K562 (cell line): ENCODE measurements around the gene PPP6R1. TPM values are rescaled to one million over a fixed set of nuclear protein-coding genes. Genes with fewer than 3 reads are reported as not detected.

ENCODE experiments used
- BCL6 ChIP-seq: fragments of 250-450 bp; sonication (Bioruptor Pico); IDR thresholded peaks from 2 replicates; pipeline ENCODE4 v1.4.0; 2020
- CBX3 ChIP-seq, 2 experiments: IDR thresholded peaks; 1 replicate in 1 of 2; 2 replicates in 1 of 2; pipeline ENCODE4 v1.6.1; 2012; ENCODE audit warnings: inconsistent platforms in 2 of 2, low read length in 2 of 2, borderline replicate concordance in 1 of 2, control low read depth in 1 of 2
- CHD4 ChIP-seq: fragments of 200-600 bp; sonication (generic); IDR thresholded peaks from 3 replicates; pipeline ENCODE4 v1.6.1; 2012; ENCODE audit warnings: low read depth, mild to moderate bottlenecking, mixed read lengths, low read length, inconsistent platforms; ENCODE audit not compliant: insufficient read depth, insufficient replicate concordance, poor library complexity, severe bottlenecking
- ETV6 ChIP-seq, 3 experiments: fragments of 150-350 bp in 1 of 3; sonication (generic) in 1 of 3; formaldehyde crosslinking in 1 of 3; IDR thresholded peaks; 2 replicates each; pipeline versions ENCODE4 v1.6.1 to v1.8.0; 2014 to 2022; ENCODE audit warnings: borderline replicate concordance in 2 of 3, low read depth in 2 of 3, antibody characterized with exemption in 1 of 3, low read length in 1 of 3, mild to moderate bottlenecking in 1 of 3, missing genetic modification reagents in 1 of 3
- GABPA ChIP-seq: fragments of 200-800 bp; sonication (Bioruptor generic); conservative IDR thresholded peaks from 2 replicates; pipeline ENCODE4 v1.6.1; 2016; ENCODE audit warnings: low read depth, missing genetic modification characterization, missing compliant biosample characterization
- GATAD2B ChIP-seq: fragments of 450-650 bp; IDR thresholded peaks from 2 replicates; pipeline ENCODE4 v1.6.1; 2017; ENCODE audit warnings: mild to moderate bottlenecking, borderline replicate concordance
- HDAC6 ChIP-seq: IDR thresholded peaks from 2 replicates; pipeline ENCODE4 v1.6.1; 2012; ENCODE audit warnings: low read depth, mild to moderate bottlenecking, control low read depth, inconsistent platforms, low read length, moderate library complexity
- HNRNPH1 ChIP-seq: fragments of 200-400 bp; formaldehyde crosslinking; optimal IDR thresholded peaks from 2 replicates; pipeline ENCODE3; 2017; ENCODE audit warnings: low read depth, mild to moderate bottlenecking, low read length, moderate library complexity
- HSF4 ChIP-seq: fragments of 250-450 bp; sonication (Bioruptor Pico); IDR thresholded peaks from 2 replicates; pipeline ENCODE4 v2.1.2; 2022; ENCODE audit warnings: mild to moderate bottlenecking, moderate library complexity, borderline replicate concordance
- IFI16 ChIP-seq: fragments of 250-450 bp; sonication (Bioruptor Pico); IDR thresholded peaks from 2 replicates; pipeline ENCODE4 v2.1.2; 2022; ENCODE audit warnings: mild to moderate bottlenecking, inconsistent platforms
- MLLT1 ChIP-seq, 2 experiments: fragments of 450-650 bp; IDR thresholded peaks; 2 replicates each; pipeline ENCODE4 v1.6.1; 2016
- NFE2 ChIP-seq: IDR thresholded peaks from 2 replicates; pipeline ENCODE4 v1.6.1; 2014; ENCODE audit warnings: antibody characterized with exemption, low read depth
- POLR2A ChIP-seq: fragments of 450-650 bp; conservative IDR thresholded peaks from 2 replicates; pipeline ENCODE4 v1.6.1; 2016
- RBM15 ChIP-seq: fragments of 200-400 bp; formaldehyde crosslinking; IDR thresholded peaks from 2 replicates; pipeline ENCODE4 v1.6.1; 2018; ENCODE audit warnings: mild to moderate bottlenecking, low read length, moderate library complexity; ENCODE audit not compliant: insufficient read depth
- RHOXF2B ChIP-seq: fragments of 250-450 bp; sonication (Bioruptor Pico); conservative IDR thresholded peaks from 2 replicates; pipeline ENCODE4 v1.5.1; 2021
- SMAD1 ChIP-seq: fragments of 150-350 bp; IDR thresholded peaks from 2 replicates; pipeline ENCODE4 v1.6.1; 2014; ENCODE audit warnings: low read length, low read depth; ENCODE audit not compliant: partially characterized antibody
- SNAPC5 ChIP-seq: fragments of 250-450 bp; sonication (Bioruptor Pico); IDR thresholded peaks from 2 replicates; pipeline ENCODE4 v1.8.0; 2021; ENCODE audit warnings: moderate library complexity, mild to moderate bottlenecking, inconsistent platforms
- SRSF3 ChIP-seq: fragments of 200-400 bp; formaldehyde crosslinking; IDR thresholded peaks from 2 replicates; pipeline ENCODE4 v1.6.1; 2016; ENCODE audit warnings: mild to moderate bottlenecking, low read length, moderate library complexity; ENCODE audit not compliant: insufficient read depth
- SRSF7 ChIP-seq: fragments of 200-400 bp; formaldehyde crosslinking; optimal IDR thresholded peaks from 2 replicates; pipeline ENCODE3; 2017; ENCODE audit warnings: mild to moderate bottlenecking, low read depth, low read length
- SRSF9 ChIP-seq: fragments of 200-400 bp; formaldehyde crosslinking; IDR thresholded peaks from 2 replicates; pipeline ENCODE4 v1.6.1; 2017; ENCODE audit warnings: low read depth, low read length, borderline replicate concordance
- TAF7 ChIP-seq: fragments of 450-650 bp; IDR thresholded peaks from 2 replicates; pipeline ENCODE4 v1.6.1; 2016; ENCODE audit warnings: missing genetic modification characterization, missing compliant biosample characterization
- ZNF143 ChIP-seq: sonication (generic); formaldehyde crosslinking; IDR thresholded peaks from 2 replicates; pipeline ENCODE4 v1.9.0; 2022; ENCODE audit warnings: mild to moderate bottlenecking, missing genetic modification reagents
- ZNF311 ChIP-seq: fragments of 250-450 bp; sonication (Bioruptor Pico); IDR thresholded peaks from 2 replicates; pipeline ENCODE4 v1.4.0; 2020; ENCODE audit warnings: mild to moderate bottlenecking, moderate library complexity
- ZNF512 ChIP-seq: IDR thresholded peaks from 2 replicates; pipeline ENCODE4 v1.6.1; 2016; ENCODE audit warnings: missing genetic modification characterization, missing compliant biosample characterization
- ZNF589 ChIP-seq: fragments of 200-800 bp; sonication (Bioruptor generic); IDR thresholded peaks from 2 replicates; pipeline ENCODE4 v1.6.1; 2016; ENCODE audit warnings: low read depth, missing genetic modification characterization, missing compliant biosample characterization
- ZNF644 ChIP-seq: fragments of 200-800 bp; sonication (Bioruptor generic); IDR thresholded peaks from 2 replicates; pipeline ENCODE4 v1.6.1; 2016; ENCODE audit warnings: low read depth, missing genetic modification characterization, missing compliant biosample characterization
- ZSCAN29 ChIP-seq: fragments of 450-650 bp; IDR thresholded peaks from 2 replicates; pipeline ENCODE4 v1.6.1; 2017
- polyA plus RNA-seq, 8 experiments: library from polyadenylated mRNA; depleted of rRNA in 4 of 8; stranded (reverse) in 5 of 8; unstranded in 3 of 8; fragments of >200 nt; fragmentation: Nextera tagmentation in 2 of 8; fragmentation: Illumina TruSeq in 1 of 8; extraction: Ambion mirVana in 2 of 8; extraction: Trizol in 1 of 8; gene quantifications; 2 replicates each; pipeline versions ENCODE4 v1.2.1 to v1.2.3, GENCODE V29; 2011 to 2014; ENCODE audit warnings: inconsistent platforms in 1 of 8, missing spikeins in 1 of 8
- total RNA-seq, 7 experiments: library from RNA; depleted of rRNA in 6 of 7; stranded (reverse); fragments of >200 nt in 6 of 7; fragmentation: Illumina TruSeq in 2 of 7; extraction: Trizol in 2 of 7; gene quantifications; 2 replicates each; pipeline versions ENCODE4 v1.2.1 to v1.2.3, GENCODE V29; 2011 to 2021; ENCODE audit warnings: low replicate concordance in 1 of 7

The PPP6R1 gene
- total and polyA plus RNA-seq, 9 of the 15 experiments (the other 6 are each of a cell fraction or from before 2014, with no cell fraction given), result 0.48 to 135 (median 37.2) TPM

- TF ChIP-seq SRSF9 (no peak), TAF7 (tag) (no peak), ETV6 (IDR thresholded peaks at IDR 0.05; ENCODE audit: borderline replicate concordance in 1 of 2, low read depth in 2 of 2, low read length in 1 of 2) (no peak), ETV6 (CRISPR knock-in tag; IDR thresholded peaks at IDR 0.05; ENCODE audit: borderline replicate concordance) (no peak), POLR2A (peak; percentile 13), IFI16 (CRISPR knock-in tag) (no peak), ZNF589 (CRISPR knock-in tag) (no peak; the same call in none of the 2 replicates), MLLT1 (IDR thresholded peaks at IDR 0.05) (peak in 1 of 2 experiments; percentile 66; a peak in 1 of 4 replicates), RHOXF2B (no peak), NFE2 (no peak), SNAPC5 (CRISPR knock-in tag) (no peak), ZNF311 (CRISPR knock-in tag) (no peak), ZNF143 (CRISPR knock-in tag) (no peak), GATAD2B (no peak), BCL6 (CRISPR knock-in tag) (no peak), SRSF3 (no peak), CBX3 (IDR thresholded peaks at IDR 0.05; ENCODE audit: borderline replicate concordance in 1 of 2, low read length in 2 of 2) (no peak), ZNF512 (tag) (no peak), HSF4 (CRISPR knock-in tag) (no peak), HNRNPH1 (no peak), SMAD1 (no peak), CHD4 (no peak), ZNF644 (tag) (no peak; the same call in 1 of the 2 replicates), SRSF7 (no peak), ZSCAN29 (no peak), GABPA (tag) (peak; percentile 55; the same call in 1 of the 2 replicates), HDAC6 (no peak), RBM15 (no peak)
Observed at GRCh38 chr19:55259540-55260210, 858 bp upstream of the PPP6R1 start (continued).
